DMS 273 treated with DMSO at 0.1 percent for 48 hours (cell line): ENCODE data around the gene GLIS1.

Experiments
- DNase-seq: peaks from one replicate; lab custom pipeline; 2025; lab: John Stamatoyannopoulos, UW

Gene GLIS1

DNA sequence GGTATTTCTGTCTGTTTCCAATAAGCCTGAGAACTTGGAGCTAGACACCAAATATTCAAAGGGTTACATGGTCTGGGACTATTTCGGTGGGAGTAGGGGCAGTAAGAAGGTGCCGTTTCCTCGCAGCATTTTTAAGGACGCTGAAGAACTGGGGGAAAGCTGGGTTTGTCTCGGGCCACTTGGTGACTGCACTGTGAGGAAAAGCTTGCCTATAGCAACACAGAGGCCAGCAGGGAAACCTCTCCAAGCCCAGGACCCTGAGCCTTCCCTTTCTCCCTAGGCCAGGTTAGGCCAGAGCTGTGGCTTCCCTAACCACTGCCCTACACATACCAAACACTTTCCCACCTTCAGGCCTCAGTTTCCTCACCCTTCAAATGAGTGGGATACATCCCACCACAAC, 3.3 kb downstream of the GLIS1 start:
- no peak for DNase-seq

DNA sequence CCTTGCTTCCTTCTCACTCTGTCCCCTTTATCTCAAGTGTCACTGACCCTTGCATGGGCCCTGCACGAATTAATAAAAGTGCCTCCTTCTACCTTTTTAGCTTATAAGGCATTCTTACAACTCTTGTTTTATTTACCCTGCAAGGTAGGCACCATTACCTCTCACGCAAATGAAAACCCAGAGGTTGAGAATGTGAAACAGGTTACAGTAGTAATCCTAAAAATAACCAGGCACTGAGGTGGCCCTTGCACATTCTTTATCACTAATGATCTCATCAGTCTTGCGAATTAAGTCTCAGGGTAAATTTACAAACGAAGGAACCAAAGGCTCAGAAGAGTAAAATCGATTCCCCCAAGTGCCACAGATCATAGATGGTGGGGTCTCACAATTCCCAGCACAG, 3.7 kb downstream of the GLIS1 start:
- no peak for DNase-seq

DNA sequence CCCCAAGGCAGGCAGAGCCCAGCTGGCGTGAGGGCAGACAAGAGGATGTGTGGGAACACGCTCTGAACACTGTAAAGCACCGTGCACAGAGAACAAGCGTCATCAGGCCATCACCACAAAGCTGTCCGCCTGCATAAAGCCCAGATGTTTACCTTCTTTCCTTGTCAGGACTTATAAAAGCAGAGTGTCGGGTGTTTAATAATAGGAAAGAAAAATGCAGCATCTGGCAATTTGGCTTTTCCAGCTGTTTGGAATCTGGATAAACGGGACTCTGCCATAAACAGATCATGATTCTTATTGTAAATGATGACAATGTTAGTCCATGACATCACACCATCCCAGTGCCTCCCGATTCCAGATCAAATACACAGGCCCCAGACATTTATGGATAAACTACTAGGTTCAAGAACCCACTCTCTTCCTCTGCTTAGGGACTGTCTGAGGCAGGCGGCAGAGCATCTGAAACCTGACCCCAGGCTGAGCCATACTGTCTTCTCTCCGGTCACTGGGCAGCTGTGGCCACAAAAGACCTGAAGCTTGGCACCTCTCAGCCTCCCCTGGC, 4.2 kb downstream of the GLIS1 start:
- no peak for DNase-seq

DNA sequence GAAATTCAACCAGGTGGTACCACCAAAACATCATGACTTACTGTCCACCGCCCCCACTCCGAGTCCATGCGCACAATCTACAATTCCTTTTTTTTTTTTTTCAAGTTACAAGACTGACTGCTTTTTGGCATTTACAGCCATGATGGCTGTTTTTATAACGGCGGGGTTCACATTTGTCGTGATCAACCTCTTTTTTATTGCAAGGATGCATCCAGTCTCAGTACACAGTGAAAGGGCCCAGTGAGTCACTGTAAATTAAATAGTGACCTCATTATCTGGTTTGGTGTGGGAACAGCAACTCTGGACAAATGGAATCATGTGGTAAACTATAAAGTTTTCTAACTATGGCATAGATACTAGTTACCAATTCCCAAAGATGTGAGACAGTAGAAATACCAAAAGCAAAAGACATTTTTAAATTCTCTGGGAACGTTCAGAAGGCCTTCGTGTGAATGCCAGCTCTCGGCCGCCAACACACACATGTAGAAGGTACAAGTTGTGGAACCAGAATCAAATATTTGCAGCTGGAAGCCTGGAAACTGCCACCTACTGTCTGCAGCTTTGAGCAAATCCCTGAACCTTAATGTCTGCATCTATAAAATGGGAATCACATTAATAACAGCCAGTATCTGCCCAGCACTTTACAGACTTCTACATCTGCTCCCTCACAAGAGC, 4.9 kb downstream of the GLIS1 start:
- no peak for DNase-seq

DNA sequence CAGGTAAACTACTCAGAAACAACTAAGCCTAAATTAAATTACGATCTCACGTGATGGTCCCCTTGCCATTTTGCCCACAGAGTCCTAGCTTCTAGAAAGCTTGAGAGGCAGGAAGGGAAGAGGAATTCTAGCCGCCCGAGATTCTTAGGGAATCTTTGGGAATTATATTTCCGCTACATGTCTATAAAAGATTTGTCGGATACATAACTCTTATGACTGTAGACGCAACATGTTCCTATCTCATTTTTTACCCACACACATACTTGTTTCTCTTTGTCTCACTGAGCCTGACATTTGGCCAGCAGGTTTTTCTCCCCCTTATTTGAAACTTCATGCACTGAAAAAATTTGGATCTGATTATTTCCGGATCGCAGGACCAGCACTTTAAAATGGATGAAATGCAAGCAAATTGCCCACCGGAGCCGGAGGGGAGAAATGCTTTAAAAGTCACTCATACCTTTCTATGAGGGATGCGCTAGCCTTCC, 5.5 kb downstream of the GLIS1 start:
- DNase-seq = no peak

DNA sequence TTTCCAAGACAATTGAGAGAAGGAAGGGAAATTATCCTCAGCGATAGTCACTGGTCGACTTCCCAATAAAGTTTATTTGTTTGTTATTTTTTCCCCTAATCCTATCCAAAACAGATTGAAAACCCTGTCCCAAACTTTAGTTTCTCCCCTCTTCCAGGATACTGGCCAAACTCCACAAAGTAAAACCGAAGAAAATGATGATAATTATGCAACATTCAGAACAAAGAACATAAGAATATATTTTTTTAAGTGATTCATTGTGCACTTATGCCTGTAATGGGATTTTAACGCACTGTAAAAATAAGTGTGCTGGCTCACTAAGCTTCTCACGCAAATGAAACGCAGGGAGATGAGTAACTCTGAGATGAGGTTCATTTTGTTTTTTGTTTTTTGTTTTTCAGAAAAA, 6.0 kb downstream of the GLIS1 start:
- no peak for DNase-seq

DNA sequence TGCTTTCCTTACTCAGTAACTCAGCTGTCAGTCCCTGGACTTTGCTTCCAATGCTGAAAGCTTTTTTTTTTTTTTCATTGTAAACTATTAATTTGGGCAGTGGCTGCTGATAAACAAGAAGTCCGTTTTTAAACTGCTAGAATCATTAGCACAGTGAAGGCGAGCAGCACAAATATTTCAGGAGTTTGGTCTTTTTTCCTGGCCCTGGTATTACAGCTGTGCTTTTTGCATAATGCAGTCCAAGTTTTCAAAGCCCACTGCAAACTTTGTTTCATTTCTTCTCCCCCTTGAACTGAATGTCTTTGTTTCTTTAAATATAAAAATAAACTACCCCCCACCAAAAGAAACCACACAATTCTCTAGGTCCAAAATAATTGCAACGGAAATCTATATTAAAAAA, 6.6 kb downstream of the GLIS1 start:
- DNase-seq = no peak

DNA sequence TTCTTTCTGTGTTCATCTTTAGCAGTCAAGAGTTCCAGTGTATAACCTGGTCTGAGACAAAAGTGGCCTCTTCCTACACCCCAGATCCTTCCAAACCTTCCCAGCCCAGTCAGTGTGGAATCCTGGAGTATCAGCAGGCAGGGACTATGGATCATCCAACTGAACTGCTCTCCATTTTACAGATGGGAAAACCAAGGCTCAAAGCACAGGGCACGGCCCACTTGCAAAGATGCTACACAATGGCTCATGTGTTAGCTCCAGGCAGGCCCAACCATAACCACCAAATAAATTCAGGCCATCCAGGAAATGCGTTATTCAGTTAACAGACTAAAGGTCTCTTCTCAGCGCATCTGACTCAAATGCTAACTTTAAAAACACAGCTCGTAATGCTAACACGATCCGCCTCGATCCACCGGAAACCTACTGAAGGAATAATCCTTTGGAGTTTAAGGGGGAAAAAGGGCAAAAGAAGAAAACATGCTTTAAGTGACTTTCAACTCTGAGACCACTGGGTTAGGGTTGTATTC, 7.1 kb downstream of the GLIS1 start:
- DNase-seq = no peak

DNA sequence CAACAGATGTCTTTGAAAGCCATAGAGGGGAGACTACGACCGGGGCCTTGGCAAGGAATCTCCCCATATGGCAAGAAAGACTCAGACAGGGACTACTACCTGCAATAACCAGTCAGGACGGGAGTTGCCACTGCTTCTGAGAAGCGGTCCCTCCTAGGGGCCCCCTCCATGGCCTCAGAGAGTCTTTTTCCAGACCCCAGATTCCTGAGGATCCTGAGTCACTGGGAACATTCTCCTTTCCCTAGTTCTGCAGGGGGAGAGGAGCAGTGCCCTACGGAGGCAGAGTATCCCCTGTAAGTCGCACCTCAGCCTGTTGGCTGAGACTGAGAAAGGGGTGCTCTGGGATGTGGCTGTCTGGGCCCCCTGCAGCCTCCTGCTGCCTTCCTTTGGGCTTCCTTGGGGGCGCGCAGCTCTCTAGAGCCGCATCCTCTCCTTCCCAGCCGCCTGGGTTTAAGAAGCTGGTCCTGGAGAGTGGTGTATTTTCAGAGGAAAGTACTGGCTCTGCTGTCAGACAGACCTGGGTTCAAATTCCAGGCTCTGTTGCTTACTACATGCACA, 7.8 kb downstream of the GLIS1 start:
- no peak for DNase-seq

DNA sequence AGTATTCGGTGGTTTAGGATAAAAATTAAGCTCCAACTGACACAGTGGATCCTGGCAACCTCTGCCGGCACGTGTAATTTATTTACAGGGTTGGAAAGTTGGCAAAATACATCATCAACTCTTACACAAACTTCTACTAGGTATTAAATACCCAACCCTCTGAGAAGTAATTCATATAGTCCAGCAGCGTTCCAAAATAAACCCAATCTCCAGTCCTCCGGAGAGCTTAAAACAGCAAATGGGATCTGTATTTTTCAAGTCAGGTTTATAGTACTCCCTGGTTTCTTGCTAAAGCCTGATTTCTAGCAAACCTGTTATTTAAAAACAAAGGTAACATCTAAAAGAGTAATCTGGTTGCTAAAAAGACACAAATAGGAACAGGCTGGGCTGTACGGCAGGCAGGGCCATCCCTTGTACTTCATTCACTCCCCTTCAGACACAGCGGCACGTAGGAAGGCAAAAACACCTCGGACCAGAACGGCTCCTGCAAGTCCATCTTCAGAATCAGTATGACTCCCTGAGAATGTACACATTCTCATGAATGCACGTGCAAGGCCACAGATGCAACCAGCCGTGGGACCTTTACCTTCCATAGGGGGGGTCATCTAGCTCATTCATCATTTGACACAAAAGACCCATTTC, 8.6 kb downstream of the GLIS1 start:
- DNase-seq = no peak

DNA sequence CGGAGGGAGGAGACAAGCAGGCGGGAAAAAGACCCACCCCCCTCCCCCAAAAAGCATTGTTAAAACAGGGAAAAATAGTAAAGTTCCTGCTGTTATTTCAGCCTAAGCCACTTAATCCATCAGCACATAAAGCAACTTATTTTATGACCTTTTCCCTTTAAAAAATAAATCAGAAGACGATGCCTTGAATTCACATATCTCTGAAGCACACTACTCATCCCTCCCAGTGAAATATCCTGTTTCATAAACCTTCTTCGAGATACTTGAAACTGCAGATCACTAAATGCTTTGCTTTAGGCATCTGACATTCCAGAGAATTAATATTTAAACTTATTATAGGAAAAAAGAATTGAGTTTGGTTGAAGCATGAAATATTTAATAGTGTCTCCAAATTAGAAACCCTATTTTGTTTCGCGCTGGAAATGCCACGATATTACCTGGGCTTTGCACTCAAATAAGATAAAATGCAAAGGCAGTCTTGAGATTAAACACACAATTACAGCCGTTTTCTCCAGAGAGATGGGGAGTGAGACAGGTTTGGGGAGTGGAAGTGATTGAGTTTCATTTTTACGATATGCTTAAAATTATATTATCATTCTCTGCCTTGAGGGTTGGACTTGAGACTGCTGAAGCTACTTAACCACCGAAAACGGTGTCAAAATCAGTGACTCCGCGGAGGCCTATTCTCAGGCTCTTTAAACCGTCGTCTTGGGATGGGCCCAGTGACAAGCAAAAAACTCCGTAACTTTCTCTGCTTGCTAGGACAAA, 9.3 kb downstream of the GLIS1 start:
- DNase-seq = no peak

DNA sequence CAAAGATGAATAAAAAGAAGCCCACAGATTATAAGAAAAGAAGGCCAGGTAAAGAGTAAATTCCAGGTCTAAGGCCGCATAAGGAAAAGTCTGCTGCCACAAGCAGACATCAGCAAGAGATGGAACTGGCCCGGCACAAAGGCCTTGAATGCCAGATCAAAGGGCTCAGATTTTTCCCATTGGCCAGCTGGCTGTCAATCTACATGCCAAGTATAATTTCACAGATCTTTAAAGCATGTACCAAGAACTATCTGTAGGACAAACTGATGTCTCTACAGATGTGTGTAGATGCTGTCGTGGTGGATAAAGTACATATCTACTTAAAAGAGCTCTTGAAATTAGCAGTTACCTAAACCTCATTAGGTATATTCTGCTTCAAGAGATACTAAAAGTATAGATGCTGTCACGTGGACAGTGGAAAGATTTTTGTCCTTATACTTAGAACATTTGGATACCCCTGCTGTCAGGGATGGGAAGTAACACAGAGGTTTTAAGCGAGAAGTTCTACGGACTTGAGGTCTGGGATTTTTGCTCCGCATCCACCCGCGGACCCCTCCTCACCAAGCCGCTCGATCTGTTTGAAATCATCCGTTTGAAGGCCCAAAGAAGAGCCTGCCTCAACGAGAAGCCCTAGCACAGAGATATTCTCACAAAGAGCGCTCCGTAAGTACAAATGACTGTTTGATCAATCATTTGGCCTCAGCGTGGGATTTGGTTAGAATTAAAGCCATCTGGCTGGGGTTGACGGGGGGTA, 10.1 kb downstream of the GLIS1 start:
- DNase-seq = no peak

DNA sequence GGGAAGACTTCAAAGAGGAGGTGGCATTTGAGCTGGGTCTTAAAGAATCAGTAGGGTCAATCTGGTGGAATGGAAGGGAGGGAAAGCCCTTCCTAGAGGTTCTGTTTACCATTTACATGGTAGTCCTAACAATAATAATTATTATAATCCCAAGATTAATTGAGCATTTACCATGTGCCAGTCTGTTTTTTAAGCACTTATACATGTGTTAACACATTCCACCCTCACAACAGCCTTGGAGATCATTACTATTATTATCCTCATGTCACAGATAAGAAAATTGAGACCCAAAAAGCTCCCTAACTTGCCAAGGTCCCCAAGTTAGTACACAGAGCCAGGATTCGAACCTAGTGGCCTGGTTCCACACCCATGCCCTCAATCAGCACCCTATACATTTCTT, 10.8 kb downstream of the GLIS1 start:
- DNase-seq = no peak

DNA sequence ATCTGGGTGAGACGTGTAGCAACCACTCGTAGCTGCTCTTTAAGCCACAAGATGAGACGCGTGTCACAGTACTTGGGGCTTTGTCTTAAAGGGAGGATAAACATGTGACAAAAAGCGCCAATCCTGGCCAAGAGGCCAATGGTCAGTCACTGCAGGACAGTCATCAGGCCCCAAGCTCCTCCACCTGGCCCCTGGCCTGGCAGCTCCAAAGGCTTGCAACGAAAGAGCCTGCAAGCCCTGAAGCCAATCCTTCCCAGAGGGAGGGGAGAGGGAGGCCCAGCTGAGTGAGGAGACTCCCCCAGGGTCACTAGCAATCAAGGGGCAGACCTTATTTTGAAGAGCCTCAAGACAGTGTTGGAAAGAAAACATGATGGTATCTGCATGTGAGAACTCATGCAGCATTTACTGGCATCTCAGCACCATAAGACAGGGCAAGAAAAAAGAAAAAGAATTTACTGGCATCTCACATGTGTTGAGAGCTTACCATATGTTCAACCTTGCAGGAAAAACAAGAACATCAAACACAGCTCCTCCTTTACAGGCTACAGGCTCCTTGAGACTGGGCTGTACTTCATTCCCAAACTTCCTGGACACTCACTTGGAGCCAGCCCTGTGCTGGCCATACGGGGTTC, 11.4 kb downstream of the GLIS1 start:
- DNase-seq = no peak

DNA sequence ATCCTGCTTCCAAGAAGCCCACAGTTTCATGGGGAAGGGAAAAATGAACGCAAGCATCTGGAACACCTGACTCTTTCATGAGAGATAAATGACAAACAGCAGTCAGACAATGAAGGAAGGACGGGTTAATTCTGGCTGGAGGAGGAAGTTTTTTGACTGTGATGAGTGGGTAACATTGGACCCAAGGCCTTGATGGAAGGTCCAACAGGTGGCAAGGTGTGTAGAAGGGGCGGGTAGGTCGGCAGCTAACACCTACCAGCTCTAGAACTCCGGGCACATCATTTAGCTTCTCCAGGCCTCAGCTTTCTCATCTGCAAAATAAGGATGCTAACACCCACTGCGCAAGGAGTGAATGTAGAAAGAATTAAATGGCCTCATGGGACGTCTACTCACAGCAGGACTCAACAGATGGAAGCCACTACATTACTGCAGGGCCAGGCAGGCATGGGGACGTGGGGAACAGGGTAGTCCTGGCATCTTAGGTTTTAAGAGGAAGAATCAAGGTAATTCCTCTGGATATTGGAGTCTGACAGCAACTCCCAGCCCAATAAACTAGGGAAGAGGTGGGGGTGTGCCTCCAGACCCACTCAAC, 12.9 kb downstream of the GLIS1 start:
- no peak for DNase-seq

DNA sequence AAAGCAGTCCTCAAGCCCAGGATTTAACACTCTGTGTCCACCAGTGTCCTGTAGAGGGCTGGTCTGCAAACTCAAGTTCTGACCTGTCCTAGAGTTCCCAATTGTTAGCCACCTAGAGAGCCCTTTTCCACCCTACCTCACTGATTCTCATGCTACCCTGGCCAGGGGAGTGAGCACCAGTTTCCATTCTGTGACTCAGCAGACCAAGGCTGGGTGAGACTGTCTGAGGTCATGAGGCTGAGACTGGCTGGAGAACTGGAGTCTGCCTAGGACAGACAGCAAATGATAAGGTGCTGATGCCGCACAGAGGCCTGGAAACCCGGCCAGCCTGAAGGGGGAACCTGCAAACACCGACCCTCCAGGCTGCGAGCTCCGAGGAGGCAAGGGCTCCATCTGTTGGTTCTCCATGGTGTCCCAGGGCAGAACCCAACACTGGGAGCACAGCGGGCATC, 13.7 kb downstream of the GLIS1 start:
- DNase-seq = no peak

DNA sequence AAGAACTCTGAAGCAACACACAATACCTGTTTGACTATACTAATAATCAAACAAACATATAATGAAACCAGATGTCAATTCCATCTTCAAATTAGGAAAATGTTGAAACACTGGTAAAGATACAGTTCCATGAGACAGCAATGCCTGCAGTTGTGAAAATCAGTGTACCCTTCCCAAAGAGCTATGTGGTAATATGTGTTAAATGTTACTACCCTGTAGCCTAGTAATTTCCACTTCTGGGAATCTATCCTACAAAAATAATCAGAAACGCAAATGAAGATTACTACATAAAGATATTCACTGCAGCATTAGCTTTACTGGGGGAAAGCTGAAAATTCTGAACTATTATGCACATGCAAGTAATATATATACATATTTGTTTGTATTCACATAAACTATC, 16.9 kb downstream of the GLIS1 start:
- no peak for DNase-seq

DNA sequence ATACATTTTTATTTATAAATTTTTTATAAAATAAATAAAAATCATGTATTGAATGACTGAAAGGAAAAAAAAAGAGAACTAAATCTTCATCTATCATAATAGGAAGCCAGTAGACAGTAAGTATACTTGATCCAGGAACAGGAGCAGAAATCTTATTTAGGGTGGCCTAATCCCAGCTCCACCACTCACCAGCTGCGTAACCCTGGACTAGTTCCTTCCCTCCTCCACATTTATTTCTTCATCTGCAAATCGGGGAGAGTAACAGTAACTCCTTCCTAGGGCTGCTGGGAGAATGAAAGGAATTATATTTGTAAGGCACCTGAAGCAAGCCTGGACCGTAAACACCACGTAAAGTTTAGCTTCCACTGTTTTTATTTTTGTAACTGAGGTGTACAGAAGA, 17.9 kb downstream of the GLIS1 start:
- DNase-seq = no peak

DNA sequence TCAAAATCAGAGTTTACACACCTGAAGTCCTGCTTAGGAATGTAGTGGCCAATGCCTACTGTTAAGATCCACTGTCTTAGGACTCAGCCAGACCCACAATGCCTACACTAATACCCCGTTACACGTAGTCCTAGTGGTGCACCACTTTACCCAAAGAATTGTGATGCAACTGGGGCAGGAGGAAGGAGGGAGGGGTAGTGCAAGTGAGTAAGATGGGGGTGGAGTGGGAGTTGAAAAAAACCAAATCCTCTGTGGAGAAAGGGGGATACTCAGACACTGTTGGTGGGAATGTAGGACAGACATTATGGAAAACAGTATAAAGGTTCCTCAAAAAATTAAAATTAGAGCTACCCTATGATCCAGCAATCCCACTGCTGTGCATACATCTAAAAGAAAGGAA, 19.5 kb downstream of the GLIS1 start:
- no peak for DNase-seq

DNA sequence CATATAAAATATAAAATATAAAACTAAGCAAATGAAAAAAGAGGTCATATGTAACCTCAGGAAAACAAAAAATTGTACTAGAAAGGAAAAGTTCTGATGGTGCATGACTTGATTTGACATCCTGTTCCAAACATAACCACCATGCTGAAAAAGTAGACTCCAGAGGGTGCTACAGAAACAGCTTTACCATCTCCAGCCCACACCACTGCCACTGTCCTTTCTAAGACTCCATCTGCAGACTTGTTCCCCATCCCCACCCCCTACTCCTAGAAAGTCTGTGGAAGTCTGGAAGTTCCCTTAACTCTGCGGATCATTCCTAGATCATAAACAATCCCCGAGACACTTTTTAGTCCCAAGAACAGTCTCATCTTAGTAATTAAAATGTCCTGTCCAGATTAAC, 20.5 kb downstream of the GLIS1 start:
- DNase-seq = no peak
